ENCODE measurements around the gene ASXL1. TPM values are rescaled to one million over a fixed set of nuclear protein-coding genes. Genes with fewer than 3 reads are reported as not detected.

ASXL1 gene
- total RNA-seq, 2 donors from 2014 or later: 74.5 to 135 TPM

DNA sequence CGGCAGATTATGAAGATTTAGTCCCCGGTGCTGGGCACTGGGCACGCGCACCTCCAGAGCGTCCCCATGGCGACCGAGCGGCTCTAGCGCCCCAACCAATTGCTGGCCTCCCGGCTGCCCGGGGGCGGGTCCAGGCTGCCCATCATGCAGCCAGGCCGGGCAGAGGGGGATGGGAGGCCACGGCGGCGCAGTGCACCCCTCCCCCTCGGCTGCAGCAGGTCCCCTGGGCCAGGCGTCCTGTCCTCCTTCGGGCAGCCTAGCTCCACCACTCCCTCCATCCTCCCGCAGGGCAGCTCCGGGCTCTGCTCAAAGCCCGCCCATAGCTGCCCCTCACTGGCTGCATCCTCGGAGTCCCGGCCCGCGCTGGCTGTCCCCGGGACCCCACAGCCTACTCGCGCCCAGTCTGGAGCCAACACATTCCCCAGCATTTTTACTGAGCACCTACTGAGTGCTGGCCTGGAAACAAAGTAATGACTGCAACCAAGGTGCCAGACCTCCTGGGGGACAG lies 99.4 kb downstream of the ASXL1 start:
- no peak overlapping the region for H3K27ac ChIP-seq
- no peak for DNase-seq (ENCODE audit: low spot score)

GRCh38 chr20:32458061-32458836 lies 100.1 kb downstream of the ASXL1 start:
- H3K36me3 ChIP-seq: no peaks in the 10 kb centered on the region
- H3K4me1 ChIP-seq (ENCODE audit: control insufficient read depth in 1 of 2, low read depth in 2 of 2): peaks cover 0 to 13% of the 10 kb centered on the region in 2 donors
- TF ChIP-seq, protein P1, sequence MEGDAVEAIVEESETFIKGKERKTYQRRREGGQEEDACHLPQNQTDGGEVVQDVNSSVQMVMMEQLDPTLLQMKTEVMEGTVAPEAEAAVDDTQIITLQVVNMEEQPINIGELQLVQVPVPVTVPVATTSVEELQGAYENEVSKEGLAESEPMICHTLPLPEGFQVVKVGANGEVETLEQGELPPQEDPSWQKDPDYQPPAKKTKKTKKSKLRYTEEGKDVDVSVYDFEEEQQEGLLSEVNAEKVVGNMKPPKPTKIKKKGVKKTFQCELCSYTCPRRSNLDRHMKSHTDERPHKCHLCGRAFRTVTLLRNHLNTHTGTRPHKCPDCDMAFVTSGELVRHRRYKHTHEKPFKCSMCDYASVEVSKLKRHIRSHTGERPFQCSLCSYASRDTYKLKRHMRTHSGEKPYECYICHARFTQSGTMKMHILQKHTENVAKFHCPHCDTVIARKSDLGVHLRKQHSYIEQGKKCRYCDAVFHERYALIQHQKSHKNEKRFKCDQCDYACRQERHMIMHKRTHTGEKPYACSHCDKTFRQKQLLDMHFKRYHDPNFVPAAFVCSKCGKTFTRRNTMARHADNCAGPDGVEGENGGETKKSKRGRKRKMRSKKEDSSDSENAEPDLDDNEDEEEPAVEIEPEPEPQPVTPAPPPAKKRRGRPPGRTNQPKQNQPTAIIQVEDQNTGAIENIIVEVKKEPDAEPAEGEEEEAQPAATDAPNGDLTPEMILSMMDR (IDR thresholded peaks at IDR 0.05): no peak
- ATAC-seq (ENCODE audit: insufficient number of reproducible peaks, low FRiP score, low read depth): no peak
- H3K27ac ChIP-seq: no peak overlapping the region
- no peak overlapping the region for H3K4me3 ChIP-seq
- no peak for DNase-seq (ENCODE audit: low spot score)
- H3K27me3 ChIP-seq (replicated peaks; ENCODE audit: insufficient read depth): no peaks in the 10 kb centered on the region
- no peaks in the 10 kb centered on the region for H3K9me3 ChIP-seq

More for the DNA sequence above, 99.4 kb downstream of the ASXL1 start:
- TF ChIP-seq, protein P1 (IDR thresholded peaks at IDR 0.05): no peak
- peak; percentile 12 for ATAC-seq (ENCODE audit: insufficient number of reproducible peaks, low FRiP score, low read depth)
- H3K9me3 ChIP-seq: no peaks in the 10 kb centered on the region
- no peaks in the 10 kb centered on the region for H3K27me3 ChIP-seq (replicated peaks; ENCODE audit: insufficient read depth)
- H3K4me1 ChIP-seq (ENCODE audit: control insufficient read depth in 1 of 2, low read depth in 2 of 2): peaks cover 0 to 13% of the 10 kb centered on the region in 2 donors
- H3K4me3 ChIP-seq: peak overlapping the region; percentile 70
- H3K36me3 ChIP-seq: peaks cover 3% of the 10 kb centered on the region

GRCh38 chr20:32458837-32459220 lies 100.7 kb downstream of the ASXL1 start:
- ATAC-seq (ENCODE audit: insufficient number of reproducible peaks, low FRiP score, low read depth): no peak
- H3K36me3 ChIP-seq: no peaks in the 10 kb centered on the region
- H3K4me3 ChIP-seq: no peak overlapping the region
- TF ChIP-seq, protein P1 (IDR thresholded peaks at IDR 0.05): no peak
- DNase-seq (ENCODE audit: low spot score): no peak
- H3K27me3 ChIP-seq (replicated peaks; ENCODE audit: insufficient read depth): no peaks in the 10 kb centered on the region
- peaks cover 0 to 13% of the 10 kb centered on the region in 2 donors for H3K4me1 ChIP-seq (ENCODE audit: control insufficient read depth in 1 of 2, low read depth in 2 of 2)
- no peaks in the 10 kb centered on the region for H3K9me3 ChIP-seq
- no peak overlapping the region for H3K27ac ChIP-seq

DNA sequence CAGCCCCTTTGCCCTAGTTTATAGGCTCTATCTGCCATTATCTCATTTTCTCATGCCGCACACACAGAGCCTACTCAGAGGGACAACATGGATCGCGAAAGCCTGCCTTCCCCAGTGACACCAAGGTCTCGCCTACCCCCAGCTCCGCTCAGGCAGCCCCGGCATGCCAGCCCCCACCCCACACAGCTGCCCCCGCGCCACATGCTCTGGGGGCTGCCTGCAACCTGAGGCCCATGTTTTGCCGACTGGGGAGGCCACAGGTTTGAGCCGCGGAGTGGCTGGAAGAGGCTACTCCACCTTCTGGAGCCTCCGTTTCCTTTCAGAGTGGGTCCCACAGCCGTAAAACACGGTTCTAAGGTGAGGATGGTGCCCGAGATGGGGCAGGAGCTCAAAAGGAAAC lies 102.1 kb downstream of the ASXL1 start:
- no peaks in the 10 kb centered on the region for H3K27me3 ChIP-seq (replicated peaks; ENCODE audit: insufficient read depth)
- H3K9me3 ChIP-seq: no peaks in the 10 kb centered on the region
- ATAC-seq (ENCODE audit: insufficient number of reproducible peaks, low FRiP score, low read depth) (no peak), DNase-seq (ENCODE audit: low spot score) (no peak)
- H3K4me1 ChIP-seq (ENCODE audit: control insufficient read depth in 1 of 2, low read depth in 2 of 2): peaks cover 0 to 13% of the 10 kb centered on the region in 2 donors
- no peaks in the 10 kb centered on the region for H3K36me3 ChIP-seq
- TF ChIP-seq, protein P1 (IDR thresholded peaks at IDR 0.05): no peak
- H3K27ac ChIP-seq: no peak overlapping the region
- no peak overlapping the region for H3K4me3 ChIP-seq

- DNase-seq (ENCODE audit: low spot score): no peak
- Histone ChIP-seq H3K36me3 (no peaks in the 10 kb centered on the region), H3K9me3 (no peaks in the 10 kb centered on the region), H3K27ac (no peak overlapping the region), H3K4me1 (ENCODE audit: control insufficient read depth in 1 of 2, low read depth in 2 of 2) (peaks cover 0 to 13% of the 10 kb centered on the region in 2 donors), H3K4me3 (no peak overlapping the region), H3K27me3 (replicated peaks; ENCODE audit: insufficient read depth) (no peaks in the 10 kb centered on the region)
- TF ChIP-seq, protein P1 (IDR thresholded peaks at IDR 0.05): no peak
- no peak for ATAC-seq (ENCODE audit: insufficient number of reproducible peaks, low FRiP score, low read depth)
These were observed 102.7 kb downstream of the ASXL1 start for GRCh38 chr20:32460683-32461320.
